ENCODE measurements around the gene KPNA3.
"Not testable (repeated sequence)": the region's sequence is repeated elsewhere in the genome, so short reads cannot be mapped to it uniquely, and the experiment has no call there.

KPNA3 gene, protein sequence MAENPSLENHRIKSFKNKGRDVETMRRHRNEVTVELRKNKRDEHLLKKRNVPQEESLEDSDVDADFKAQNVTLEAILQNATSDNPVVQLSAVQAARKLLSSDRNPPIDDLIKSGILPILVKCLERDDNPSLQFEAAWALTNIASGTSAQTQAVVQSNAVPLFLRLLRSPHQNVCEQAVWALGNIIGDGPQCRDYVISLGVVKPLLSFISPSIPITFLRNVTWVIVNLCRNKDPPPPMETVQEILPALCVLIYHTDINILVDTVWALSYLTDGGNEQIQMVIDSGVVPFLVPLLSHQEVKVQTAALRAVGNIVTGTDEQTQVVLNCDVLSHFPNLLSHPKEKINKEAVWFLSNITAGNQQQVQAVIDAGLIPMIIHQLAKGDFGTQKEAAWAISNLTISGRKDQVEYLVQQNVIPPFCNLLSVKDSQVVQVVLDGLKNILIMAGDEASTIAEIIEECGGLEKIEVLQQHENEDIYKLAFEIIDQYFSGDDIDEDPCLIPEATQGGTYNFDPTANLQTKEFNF

DNA sequence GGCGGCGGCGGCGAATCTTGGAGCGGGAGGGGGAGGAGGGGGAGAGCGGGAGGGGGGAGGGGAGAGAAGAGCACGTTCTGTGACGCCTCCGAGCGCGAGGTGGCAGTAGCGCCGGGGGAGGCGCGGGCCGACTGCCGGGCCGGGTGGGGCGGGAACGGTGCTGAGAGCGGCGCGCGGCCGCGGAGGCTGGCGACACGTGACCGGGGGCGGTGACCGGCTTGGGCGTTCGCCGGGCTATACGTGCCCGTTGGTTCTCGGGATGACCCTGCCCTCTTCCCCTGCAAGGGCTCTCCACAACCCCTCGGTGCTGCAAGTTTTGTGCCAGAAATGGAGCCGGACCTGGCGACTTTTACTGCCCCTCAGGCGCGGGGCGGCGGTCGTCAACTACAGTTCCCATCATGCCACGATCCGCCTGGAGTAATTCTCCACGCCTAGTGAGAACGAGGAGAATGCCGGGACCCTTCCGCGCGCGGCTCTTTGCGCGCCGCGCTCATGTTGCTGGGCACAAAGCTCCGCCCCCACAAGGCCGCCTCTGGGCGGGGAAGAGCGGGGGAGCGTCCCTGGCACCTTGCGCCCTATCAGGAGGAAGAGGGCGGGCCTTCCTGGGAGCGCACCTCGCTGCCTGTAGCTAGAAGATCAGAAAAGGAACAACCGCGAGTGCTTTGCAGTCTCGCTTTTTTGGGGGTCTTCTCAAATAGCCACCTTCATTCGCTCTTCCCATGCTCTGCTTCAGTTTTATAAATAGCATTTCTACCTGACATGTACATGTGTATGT is at the start of gene KPNA3:
Gene KPNA3, minus strand, starts transcription at position 133 of the 775 bp plus-strand sequence. CDS start 176 bp downstream, outside the sequence.
- DNase-seq = peak; percentile 84 to 98 (median 92)

DNA sequence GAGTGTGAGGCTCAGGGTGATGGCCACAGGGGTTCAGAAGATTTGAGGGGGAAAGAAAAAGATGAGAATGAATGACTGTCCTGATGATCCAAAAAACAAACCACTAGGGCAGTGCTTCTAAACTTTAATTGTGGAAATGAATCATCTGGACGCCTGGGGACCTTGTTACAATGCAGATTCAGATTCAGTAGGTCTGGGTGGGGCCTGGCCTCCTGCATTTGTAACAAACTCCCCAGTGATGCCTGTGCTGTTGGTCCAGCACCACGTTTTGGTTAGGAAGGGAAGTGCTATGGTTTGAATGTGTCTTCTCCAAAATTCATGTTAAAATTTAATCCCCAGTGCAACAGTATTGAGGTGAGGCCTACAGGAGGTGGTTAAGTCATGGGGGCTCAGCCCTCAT is 49.5 kb upstream of the KPNA3 start:
- no peak for DNase-seq

DNA sequence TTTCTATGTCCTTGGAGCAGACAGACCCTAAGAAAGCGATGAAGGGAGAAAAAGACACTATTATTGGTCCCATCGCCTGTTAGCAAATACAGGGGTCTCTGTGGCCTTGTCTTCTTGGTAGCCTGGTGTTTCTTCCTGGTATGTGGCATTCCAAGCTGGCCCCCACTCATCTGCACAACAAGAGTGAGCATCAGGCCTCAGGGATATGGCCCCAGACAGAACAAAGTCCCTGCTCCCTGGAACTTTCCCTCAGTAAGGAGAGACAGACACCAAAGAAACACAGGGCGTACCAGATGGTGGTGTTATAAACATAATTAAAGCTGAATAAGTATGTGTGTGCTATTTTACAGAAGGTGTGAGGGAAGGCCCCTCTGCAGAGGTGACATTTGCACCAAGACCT is 48.2 kb upstream of the KPNA3 start:
- no peak for DNase-seq

DNA sequence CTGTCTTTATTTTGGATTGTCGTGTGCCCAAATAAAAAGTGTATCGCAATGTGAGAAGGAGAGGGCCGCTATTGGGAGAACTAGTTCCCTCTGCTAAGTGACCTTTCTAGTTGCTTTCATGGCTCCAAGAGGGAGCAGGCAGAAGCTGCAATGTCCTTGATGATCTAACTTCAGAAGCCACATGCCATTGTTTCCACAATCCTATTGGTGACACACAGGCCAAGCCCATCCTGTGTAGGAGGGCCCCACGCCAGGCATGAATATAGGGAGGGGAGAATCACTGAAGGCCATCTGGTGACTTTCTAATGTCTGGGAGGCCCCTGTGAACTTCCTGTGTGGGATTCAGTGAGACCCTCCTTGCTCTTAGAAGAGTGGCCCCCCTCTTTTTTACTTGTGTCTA is 47.8 kb upstream of the KPNA3 start:
- DNase-seq = no peak

DNA sequence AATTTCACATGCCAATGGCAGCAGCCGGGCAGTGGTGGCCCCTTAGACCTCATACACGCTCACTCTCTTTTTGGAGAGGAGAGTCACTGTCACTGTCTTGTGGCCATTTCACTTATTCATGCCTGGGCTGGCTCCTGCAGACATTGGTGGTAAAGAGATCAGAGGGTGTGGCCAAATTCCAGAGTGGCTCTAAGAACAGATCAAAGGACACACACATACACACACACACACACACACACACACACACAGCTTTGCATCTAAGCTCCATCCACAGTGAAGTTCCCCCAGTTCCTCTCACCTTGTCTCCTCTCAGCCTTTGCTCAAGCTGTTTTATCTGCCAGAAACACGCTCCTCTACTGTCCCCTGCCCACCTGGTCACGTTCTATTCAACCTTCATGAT is 46.5 kb upstream of the KPNA3 start:
- DNase-seq = no peak

DNA sequence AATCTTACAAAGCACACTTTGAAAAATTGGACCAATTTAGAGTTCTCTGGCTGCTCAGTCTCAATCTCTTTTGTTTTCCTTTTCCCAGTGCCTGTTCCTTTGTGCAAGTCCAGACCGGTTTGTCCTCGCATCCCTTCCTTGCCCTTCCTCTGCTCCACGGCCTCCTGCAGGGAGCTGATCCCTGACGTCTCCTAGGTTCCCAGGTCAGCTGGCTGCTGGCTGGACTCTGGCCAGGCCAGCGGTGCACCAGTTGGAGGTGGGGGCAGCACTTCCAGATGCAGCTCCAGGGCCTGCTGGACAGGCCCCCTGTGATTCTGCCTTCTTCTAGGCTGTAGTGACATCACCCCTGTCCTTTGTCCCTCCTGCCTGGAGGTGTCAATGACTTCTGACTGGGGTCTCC is 44.0 kb upstream of the KPNA3 start:
- DNase-seq = no peak

DNA sequence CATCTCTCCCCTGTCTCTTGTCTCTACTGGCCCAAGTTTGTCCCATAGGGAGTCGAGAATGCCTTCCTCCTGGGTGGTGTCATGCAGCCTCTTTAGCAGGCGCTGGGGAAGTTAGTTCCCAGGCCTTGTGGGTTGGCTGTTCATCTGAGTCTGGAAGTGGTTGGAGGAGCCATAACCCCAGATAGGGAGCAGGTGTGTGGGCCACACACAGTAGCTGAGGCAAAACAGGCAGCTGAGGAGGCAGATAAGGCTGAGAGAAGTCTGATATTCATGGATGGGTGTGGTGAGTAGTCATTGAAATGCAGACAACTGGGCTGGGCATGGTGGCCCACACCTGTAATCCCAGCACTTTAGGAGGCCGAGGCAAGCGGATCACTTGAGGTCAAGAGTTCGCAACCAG is 40.9 kb upstream of the KPNA3 start:
- no peak for DNase-seq

DNA sequence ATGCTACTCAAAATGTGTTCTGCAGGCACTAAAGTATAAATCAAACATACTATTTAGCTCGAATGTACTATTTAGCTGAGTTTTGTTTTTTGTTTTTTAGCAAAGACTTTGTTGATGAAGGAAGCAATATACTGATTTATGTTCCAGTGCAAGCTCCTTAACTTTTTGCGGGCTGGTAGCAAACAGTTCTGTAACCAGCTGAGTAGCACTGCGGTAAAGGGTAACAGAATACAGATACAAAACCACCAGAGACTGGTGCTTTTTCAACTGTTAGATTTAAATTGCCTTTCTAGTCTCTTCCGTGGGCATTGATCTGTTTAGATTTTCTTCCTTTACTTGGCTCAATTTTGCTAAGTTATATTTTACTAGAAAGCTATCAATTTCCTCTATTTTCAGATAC is 39.0 kb upstream of the KPNA3 start:
- no peak for DNase-seq

DNA sequence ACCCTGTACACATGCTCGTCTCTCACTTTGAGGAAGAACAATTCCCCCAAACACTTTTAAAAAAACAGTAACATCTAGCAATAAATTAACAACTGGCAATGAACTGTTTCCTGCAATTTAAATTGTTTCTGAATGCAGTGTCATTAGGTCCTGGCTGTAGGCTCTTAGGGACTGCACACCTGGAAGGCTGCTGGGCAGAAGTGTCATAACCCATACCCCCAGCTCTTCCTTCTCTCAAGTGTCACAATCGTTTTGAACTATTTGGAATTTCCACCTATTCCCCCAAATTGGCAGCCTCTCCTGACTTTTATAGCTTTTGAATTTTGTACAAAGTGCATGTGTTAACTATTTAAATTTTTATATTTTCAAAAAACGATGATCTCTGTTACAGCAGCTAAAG is 38.2 kb upstream of the KPNA3 start:
- DNase-seq = no peak

DNA sequence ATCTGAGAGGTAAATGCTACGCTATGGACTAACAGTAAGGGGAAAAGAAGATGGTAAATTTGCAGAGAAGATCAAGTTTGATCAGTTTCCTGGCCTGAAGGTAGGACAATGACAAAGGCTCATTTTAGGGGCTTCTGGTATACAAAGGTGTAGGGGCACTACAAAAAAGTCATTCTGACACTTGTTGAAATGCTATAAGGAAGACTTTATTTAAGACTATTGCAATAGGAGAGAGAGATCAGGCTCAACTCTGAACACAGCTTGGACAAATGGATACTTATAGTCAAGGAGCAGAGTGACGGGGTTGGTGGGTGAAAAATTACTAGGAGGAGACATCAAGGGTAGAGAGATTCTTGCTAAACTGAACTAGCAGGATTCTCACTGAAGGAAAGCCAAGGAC is 37.2 kb upstream of the KPNA3 start:
- DNase-seq = no peak

DNA sequence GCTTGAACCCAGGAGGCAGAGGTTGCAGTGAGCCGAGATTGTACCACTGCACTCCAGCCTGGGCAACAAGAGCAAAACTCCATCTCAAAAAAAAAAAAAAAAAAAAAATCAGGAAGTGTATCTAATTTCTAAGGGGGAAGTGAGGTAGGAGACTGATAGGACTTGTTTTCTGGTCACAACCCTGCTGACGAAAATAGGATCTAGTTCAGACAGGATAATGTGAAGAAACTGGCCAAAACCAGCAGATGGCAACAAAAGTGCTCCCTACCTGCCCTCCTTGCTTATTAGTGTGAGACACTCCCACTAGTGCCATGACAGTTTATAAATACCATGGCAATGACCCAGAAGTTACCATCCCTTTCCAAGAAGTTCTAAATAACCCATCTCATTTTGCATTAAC is 36.0 kb upstream of the KPNA3 start:
- no peak for DNase-seq

DNA sequence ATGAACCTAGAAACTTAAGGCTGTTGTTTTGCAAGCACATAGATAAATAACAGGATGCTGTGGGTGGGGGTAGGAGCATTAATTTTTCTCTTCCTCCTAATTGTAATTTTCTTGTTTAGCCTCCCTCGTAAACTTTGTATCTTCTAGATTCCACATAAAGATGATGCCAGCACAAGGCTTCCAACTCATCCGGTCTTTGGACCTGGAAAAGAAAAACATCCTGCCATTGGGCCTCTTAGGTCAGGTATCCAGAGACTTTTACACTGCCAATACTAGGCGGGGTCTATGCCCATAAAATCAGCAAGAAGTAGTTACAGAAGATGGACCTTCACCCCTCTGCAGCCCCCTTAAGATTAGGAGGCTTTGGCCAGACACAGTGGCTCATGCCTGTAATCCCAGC is 35.4 kb upstream of the KPNA3 start:
- no peak for DNase-seq

DNA sequence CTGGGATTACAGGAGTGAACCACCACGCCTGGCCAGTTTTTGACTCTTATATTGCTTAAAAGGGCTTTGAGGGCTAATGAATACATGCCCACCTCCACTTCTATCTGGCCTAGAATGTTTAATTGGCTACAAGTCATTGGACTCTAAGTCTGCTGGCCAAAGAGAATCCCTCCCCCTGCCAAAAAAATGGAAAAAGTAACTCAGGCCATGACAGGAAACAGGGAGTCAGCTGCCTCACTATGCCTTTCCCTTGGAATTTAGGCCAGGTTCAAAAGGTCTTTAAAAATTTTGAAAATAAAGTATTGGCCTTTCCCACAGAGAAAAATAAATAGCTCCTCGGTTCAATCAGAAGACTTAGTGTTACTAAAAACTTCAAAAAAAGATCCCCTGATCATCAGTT is 34.9 kb upstream of the KPNA3 start:
- no peak for DNase-seq

DNA sequence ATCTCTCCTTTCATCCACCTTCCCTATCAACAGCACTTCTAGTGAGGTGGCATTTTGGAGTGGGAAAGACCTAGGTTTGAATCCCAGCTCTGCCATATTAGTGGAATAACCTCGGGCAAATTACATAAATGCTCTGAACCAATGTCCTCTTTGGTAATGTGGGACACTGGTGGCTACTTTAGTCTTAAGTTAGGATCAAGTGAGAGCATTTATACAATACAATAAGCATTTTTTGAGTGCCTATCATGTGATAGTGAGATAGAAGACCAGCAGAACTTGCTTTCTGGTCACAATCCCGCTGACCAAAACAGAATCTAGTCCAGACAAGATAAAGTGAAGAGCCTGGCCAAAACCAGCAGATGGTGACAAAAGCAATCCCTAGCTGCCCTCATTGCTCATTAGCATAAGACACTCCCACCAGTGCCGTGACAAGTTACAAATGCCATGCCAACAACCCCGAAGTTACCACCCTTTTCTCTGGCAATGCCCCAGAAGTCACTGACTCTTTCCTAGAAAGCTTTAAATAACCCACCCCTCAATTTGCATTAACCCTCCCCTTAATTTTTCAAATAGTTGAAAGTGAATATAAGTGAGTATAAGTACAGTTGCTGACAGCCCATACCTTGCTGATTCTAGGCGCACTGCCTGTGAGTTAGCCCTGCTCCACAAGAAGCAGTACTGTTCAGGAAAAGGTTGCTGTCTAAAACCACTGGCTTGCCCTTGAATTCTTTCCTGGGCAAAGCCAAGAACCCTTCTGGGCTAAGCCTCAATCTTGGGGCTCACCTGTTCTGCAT is 28.9 kb upstream of the KPNA3 start:
- DNase-seq = no peak

DNA sequence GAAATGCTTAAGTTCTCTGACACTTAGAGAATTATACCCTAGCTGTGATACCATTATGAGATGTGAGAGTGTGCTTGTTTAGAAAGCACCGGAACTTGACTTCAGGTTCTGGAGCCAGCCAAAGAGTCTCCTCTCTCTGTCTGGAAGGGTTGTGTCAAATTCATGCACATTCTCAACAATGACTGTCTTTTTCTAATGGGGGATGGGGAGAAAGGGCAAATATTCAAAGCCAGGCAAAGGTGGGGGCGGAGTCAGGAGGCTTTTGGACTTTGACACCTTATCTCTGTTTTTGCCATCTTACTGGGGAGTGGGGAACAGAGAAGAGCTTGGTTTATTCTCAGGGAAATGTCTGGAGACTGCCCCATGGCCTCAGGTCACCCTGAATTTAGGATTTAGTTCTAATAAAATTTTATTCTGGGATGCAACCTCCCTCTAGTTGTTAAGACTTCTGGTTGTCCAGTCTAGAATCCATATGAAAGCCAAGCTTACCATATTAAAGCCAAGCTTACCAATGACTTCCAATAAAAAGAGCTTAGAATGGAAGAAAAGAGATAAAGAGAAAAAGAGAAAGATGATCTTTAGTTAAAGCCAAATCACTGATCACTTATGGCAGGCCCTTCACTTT is 28.2 kb upstream of the KPNA3 start:
- DNase-seq = no peak

DNA sequence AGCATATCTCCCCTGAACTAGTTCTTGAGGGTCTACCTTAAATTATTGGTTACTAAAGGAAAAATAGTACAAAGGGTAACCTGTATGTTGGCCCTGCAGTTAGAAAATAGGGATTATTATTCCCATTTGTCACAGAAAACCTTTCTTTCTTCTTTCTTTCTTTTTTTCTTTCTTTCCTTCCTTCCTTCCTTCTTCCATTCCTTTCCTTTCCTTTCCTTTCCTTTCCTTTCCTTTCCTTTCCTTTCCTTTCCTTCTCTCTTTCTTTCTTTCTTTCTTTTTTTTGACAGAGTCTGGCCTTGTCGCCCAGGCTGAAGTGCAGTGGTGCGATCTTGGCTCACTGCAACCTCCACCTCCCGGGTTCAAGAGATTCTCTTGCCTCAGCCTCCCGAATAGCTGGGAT is 23.6 kb upstream of the KPNA3 start:
- not testable (repeated sequence) for DNase-seq

DNA sequence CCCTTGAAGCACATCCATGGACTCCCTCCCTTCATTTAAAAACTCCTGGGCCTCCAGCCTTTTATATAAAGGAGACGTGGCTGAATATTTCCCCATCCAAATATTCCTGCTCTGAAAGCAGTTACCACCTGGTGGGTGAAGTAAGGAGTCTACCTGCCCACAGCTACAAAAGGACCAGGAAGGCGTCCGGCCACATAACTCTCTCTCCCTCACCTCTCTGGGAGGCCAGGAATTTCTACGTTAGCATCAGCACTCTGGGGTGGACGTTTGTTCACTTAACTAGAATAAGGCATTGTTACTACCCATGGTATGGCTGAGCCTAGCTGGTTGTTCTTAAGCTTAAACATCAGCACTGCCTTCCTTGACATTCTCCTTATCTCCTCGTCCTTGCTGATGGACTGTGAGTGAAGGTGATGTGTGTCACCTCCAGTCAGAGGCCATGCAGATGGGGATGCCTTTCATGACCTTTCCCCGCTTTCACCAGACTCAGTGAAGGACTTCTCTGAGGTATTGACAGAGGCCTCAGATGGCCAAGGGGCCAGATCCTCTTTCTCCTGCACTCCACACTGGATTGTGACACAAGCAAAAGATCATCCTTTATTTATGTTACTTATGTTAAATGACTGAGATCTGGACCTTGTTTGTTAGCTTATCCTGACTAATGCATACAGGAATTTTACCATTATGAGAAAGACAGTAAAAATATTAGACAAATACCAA is 22.2 kb upstream of the KPNA3 start:
- DNase-seq = no peak

DNA sequence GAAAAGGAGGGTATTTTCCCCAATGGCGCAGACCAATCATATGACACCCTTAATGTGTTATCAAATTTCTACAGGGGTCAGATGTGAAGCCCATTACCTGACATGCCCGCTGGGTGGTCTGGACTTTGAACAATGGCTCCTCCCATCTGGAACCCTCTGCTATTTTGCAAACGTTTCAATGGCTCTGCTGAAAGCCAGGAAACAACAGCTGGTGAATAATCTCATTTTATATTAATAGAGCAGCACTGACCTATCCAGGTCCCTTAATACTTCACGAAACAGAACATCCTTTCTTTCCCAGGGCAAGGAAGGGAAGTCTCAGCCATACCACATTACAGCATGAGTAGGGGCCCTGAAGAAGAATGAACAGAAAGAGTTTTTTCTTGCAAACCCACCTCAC is 20.3 kb upstream of the KPNA3 start:
- DNase-seq = no peak

DNA sequence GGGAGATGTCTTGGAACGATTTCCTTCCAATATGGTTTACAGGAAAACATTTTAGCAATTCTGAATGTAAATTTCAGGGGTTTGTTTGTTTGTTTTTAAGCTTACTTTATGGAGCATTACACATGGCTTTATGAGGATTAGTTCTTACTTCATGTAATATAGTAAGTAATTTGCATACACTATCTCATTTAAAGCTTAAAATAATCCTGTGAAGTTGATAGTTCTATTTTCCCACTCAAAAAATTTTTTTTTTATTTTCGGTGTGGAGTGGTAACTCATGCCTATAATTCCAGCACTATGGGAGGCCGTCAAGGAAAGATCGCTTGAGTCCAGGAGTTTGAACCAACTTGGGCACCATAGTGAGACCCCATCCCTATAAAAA is 19.0 kb upstream of the KPNA3 start:
- DNase-seq = no peak

DNA sequence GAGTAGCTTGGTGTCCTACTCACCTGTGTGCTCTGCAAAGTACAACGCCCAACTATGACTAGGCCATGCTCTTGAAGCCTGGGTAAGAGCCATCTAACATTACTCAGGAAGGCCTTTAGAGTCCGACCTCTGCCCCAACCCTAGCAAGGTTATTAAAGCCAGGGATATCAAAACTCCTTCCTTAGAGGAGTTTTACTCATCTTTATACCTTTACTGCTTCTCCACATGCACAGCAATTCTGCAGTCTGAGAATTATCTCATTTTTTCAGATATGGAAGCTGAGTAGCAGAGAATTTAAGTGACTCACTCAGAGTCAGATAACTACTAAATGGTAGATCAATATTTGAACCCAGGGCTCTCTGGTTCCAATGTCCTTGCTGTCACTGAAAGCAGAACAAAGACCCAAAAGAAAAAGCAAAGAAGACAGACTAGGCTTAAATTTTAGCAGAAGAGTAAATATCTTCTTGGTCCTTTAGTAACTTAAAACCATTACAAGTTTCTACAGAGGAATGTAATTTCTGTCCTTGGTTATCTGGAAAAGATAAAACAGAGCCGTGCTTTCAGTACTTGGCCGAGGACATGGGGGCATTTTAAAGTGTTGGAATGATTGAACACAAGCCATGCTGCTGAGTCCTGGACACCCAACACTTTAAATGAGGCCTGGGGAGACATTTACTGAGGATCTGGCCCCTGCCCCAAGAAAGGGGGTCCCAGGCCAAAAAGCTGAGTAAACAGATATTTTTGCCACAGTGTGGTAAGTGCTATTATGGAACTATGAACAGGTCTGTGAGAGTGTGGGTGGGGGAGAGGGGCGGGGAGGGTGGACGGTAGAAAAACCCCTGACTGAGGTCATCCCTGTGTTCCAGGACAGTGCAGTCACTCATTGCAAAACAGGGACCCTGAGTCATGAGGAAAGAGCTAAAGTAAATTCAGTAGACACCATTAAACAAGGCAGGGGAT is 18.4 kb upstream of the KPNA3 start:
- no peak for DNase-seq

DNA sequence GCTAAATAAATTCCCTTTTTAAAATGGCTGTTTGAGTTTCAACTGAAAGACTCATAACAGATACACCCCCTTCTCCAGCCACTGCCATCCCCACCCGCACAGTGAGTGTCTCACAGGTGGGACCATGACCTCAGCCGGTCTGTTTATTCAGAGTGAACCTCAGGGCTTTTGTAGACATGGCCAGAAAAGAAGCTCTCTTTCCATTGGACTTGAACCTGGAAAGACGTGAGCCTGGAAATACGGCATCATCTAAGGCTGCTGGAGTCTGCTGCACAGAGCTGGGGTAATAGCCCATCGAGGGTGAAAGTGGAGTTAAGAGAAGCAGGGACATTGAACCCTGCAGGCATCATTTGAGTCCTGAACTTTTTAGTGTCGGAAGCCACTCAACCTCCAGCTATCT is 15.2 kb upstream of the KPNA3 start:
- no peak for DNase-seq
